HepG2 (cell line): Measurements from ENCODE around the gene CAPZA2. TPM values are rescaled to one million over a fixed set of nuclear protein-coding genes. Genes with fewer than 3 reads are reported as not detected.
A peak's percentile ranks its signal among the peaks of the same experiment; 100 is the strongest.

Experiments used
- ATAC-seq: fragments of 200-7000 bp; cut with Tn5 transposase; 3 replicates; pipeline ENCODE4 v1.9.1; 2020; ENCODE audit warnings: mild to moderate bottlenecking, moderate library complexity
- BruUV-seq: library from RNA; stranded (reverse); fragments of 400-500 nt; replicated peaks from 2 replicates; lab custom pipeline; 2021; lab: Mats Ljungman, UMichigan
- CTCF ChIA-PET: fragments of 300-600 bp; formaldehyde crosslinking; extraction: SDS; loops from one replicate; lab custom pipeline; 2021; ENCODE audit warnings: low total read pairs, inconsistent platforms, low intra/inter-chr PET ratio; lab: Yijun Ruan, JAX
- POLR2A ChIA-PET: fragments of 350-600 bp; sonication (Branson Sonifier 250); formaldehyde crosslinking; loops from one replicate; lab custom pipeline; 2020; ENCODE audit warnings: antibody characterized with exemption, inconsistent platforms; lab: Yijun Ruan, JAX
- DNase-seq: peaks from one replicate; pipeline ENCODE4 v3.0.0-alpha.2; 2015; ENCODE audit warnings: low spot score
- FAIRE-seq: peaks from 3 replicates; lab custom pipeline; 2011; peaks lifted over from hg19 to GRCh38; lab: Jason Lieb, UNC
- H2AFZ ChIP-seq: one replicate; pipeline ENCODE4 v1.6.1; 2011; ENCODE audit warnings: low read length, inconsistent platforms
- H3K27ac ChIP-seq: fragments of 300-600 bp; 3 replicates; pipeline ENCODE4 v1.8.0; 2011; ENCODE audit warnings: mixed run types, mild to moderate bottlenecking, mixed read lengths, low read length, inconsistent platforms; ENCODE audit not compliant: insufficient read depth; ENCODE audit errors: extremely low read length
- H3K27me3 ChIP-seq, 2 experiments: fragments of 200-600 bp in 1 of 2; 2 replicates in 1 of 2; 3 replicates in 1 of 2; pipeline versions ENCODE4 v1.6.0 to v1.8.0; 2011; ENCODE audit warnings: low read length in 2 of 2, mild to moderate bottlenecking in 2 of 2, moderate library complexity in 2 of 2, inconsistent platforms in 1 of 2; ENCODE audit not compliant: insufficient read depth in 2 of 2, control insufficient read depth in 1 of 2
- H3K36me3 ChIP-seq, 2 experiments: fragments of 200-600 bp in 1 of 2; replicated peaks in 1 of 2; 2 replicates in 1 of 2; 3 replicates in 1 of 2; pipeline versions ENCODE4 v1.5.1 to v1.8.0; 2011; ENCODE audit warnings: low read length in 2 of 2, inconsistent platforms in 1 of 2; ENCODE audit not compliant: insufficient read depth in 2 of 2, control insufficient read depth in 1 of 2
- H3K4me1 ChIP-seq: 2 replicates; pipeline ENCODE4 v1.5.1; 2012; ENCODE audit warnings: low read length, inconsistent platforms; ENCODE audit not compliant: insufficient read depth
- H3K4me2 ChIP-seq: 2 replicates; pipeline ENCODE4 v1.6.0; 2011; ENCODE audit warnings: low read depth, low read length, inconsistent platforms
- H3K4me3 ChIP-seq, 3 experiments: fragments of 200-600 bp in 1 of 3; sonication (generic), shearing (Covaris generic) in 1 of 3; replicated peaks in 1 of 3; 2 replicates each; pipeline ENCODE4 v1.5.1; 2011 to 2016; ENCODE audit warnings: low read length in 3 of 3, inconsistent platforms in 2 of 3, low read depth in 2 of 3, mild to moderate bottlenecking in 2 of 3, control low read depth in 1 of 3, mixed read lengths in 1 of 3; ENCODE audit not compliant: insufficient read depth in 1 of 3
- H3K79me2 ChIP-seq: one replicate; pipeline ENCODE4 v1.6.1; 2011; ENCODE audit warnings: low read length, inconsistent platforms; ENCODE audit not compliant: insufficient read depth
- H3K9ac ChIP-seq: 2 replicates; pipeline ENCODE4 v1.6.0; 2011; ENCODE audit warnings: mild to moderate bottlenecking, low read depth, low read length, inconsistent platforms; ENCODE audit not compliant: insufficient read depth
- H3K9me3 ChIP-seq: 2 replicates; pipeline ENCODE4 v1.5.1; 2012; ENCODE audit warnings: mild to moderate bottlenecking, low read length
- H4K20me1 ChIP-seq: 2 replicates; pipeline ENCODE4 v1.6.0; 2011; ENCODE audit warnings: inconsistent platforms, mild to moderate bottlenecking, low read length, moderate library complexity; ENCODE audit not compliant: insufficient read depth
- ELF4 ChIP-seq: sonication (generic); formaldehyde crosslinking; IDR thresholded peaks from 2 replicates; pipeline ENCODE4 v1.5.0; 2020; ENCODE audit warnings: missing genetic modification reagents, mild to moderate bottlenecking, moderate library complexity, borderline replicate concordance
- HBP1 ChIP-seq: IDR thresholded peaks from 2 replicates; pipeline ENCODE4 v1.6.1; 2016; ENCODE audit warnings: low read depth, control low read depth
- NR2C2 ChIP-seq: sonication (generic); formaldehyde crosslinking; IDR thresholded peaks from 2 replicates; pipeline ENCODE4 v1.4.0; 2020; ENCODE audit warnings: missing genetic modification reagents, mild to moderate bottlenecking, moderate library complexity, borderline replicate concordance
- PHF21A ChIP-seq: sonication (generic); formaldehyde crosslinking; IDR thresholded peaks from 2 replicates; pipeline ENCODE4 v1.5.0; 2020; ENCODE audit warnings: mild to moderate bottlenecking, missing genetic modification reagents
- POLR2A ChIP-seq, 2 experiments: IDR thresholded peaks; 2 replicates each; pipeline ENCODE4 v1.6.1; 2011; ENCODE audit warnings: low read depth in 2 of 2, low read length in 2 of 2, mild to moderate bottlenecking in 1 of 2, moderate library complexity in 1 of 2; ENCODE audit not compliant: insufficient read depth in 1 of 2
- RARA ChIP-seq: IDR thresholded peaks from 2 replicates; pipeline ENCODE4 v1.6.1; 2016; ENCODE audit warnings: missing genetic modification reagents, missing compliant biosample characterization
- REPIN1 ChIP-seq: sonication (generic); formaldehyde crosslinking; IDR thresholded peaks from 2 replicates; pipeline ENCODE4 v1.8.0; 2022; ENCODE audit warnings: missing genetic modification reagents, low read depth, mild to moderate bottlenecking, borderline replicate concordance
- RXRB ChIP-seq: IDR thresholded peaks from 2 replicates; pipeline ENCODE4 v1.6.1; 2016; ENCODE audit warnings: borderline replicate concordance, missing genetic modification reagents, missing compliant biosample characterization
- SOX13 ChIP-seq, 3 experiments: fragments of 450-650 bp in 1 of 3; sonication (generic) in 1 of 3; formaldehyde crosslinking in 1 of 3; IDR thresholded peaks in 2 of 3; conservative IDR thresholded peaks in 1 of 3; 2 replicates each; pipeline versions ENCODE4 v1.5.0 to v1.6.1; 2016 to 2020; ENCODE audit warnings: antibody characterized with exemption in 1 of 3, mild to moderate bottlenecking in 1 of 3, missing compliant biosample characterization in 1 of 3, missing genetic modification reagents in 1 of 3, moderate library complexity in 1 of 3
- SSRP1 ChIP-seq: IDR thresholded peaks from 2 replicates; pipeline ENCODE4 v1.6.1; 2016; ENCODE audit warnings: control low read depth
- ZFX ChIP-seq: sonication (generic); formaldehyde crosslinking; IDR thresholded peaks from 2 replicates; pipeline ENCODE4 v1.4.0; 2020; ENCODE audit warnings: mild to moderate bottlenecking, low read depth, missing genetic modification reagents, moderate library complexity
- ZNF569 ChIP-seq: sonication (generic); formaldehyde crosslinking; IDR thresholded peaks from 2 replicates; pipeline ENCODE4 v1.5.0; 2020; ENCODE audit warnings: mild to moderate bottlenecking, missing genetic modification reagents, moderate library complexity, borderline replicate concordance
- WGBS: methylation state at CpG from one replicate; pipeline ENCODE4 v1.1.6; 2017; ENCODE audit warnings: low lambda C conversion rate; 5-methylcytosine and 5-hydroxymethylcytosine counted together
- in situ Hi-C: cut with HindIII; loops from 2 replicates; pipeline ENCODE4 v1.10.0; 2017; ENCODE audit warnings: low pct_unique_long_range_greater_than_20kb; ENCODE audit not compliant: extremely low pct_ligation_motif_present
- intact Hi-C: fragments of 100-400 bp; cut with micrococcal nuclease; formaldehyde crosslinking; loops from one replicate; pipeline ENCODE4 v1.10.0; 2022; ENCODE audit not compliant: unreplicated experiment
- polyA plus RNA-seq, 8 experiments: library from polyadenylated mRNA; depleted of rRNA in 3 of 8; stranded (reverse) in 7 of 8; unstranded in 1 of 8; fragments of >200 nt; fragmentation: Illumina TruSeq in 4 of 8; extraction: Trizol in 4 of 8; gene quantifications; 2 replicates each; pipeline versions ENCODE4 v1.2.1 to v1.2.3, GENCODE V29; 2011 to 2016; ENCODE audit warnings: low read depth in 4 of 8, missing spikeins in 1 of 8, mixed read lengths in 1 of 8; ENCODE audit not compliant: insufficient read depth in 1 of 8
- total RNA-seq, 5 experiments: library from RNA; depleted of rRNA; stranded (reverse); fragments of >200 nt; fragmentation: Illumina TruSeq; extraction: Trizol; gene quantifications; 2 replicates each; pipeline ENCODE4 v1.2.3, GENCODE V29; 2016; ENCODE audit warnings: low read depth in 1 of 5
- TF ChIP-seq, protein P1 (sequence below): sonication (generic); formaldehyde crosslinking; IDR thresholded peaks from 2 replicates; pipeline ENCODE4 v1.4.0; 2020; ENCODE audit warnings: missing genetic modification reagents

Gene CAPZA2
- total and polyA plus RNA-seq, 2 of the 13 experiments (the other 11 are each of a cell fraction or from before 2014, with no cell fraction given) = 38.4 to 199 TPM

- Histone ChIP-seq H3K79me2 (peaks cover 36% of the 10 kb centered on the region), H2AFZ (peak overlapping the region; percentile 99), H3K9ac (peak overlapping the region; percentile 98), H3K4me2 (peak overlapping the region; percentile 100), H3K27ac (peak overlapping the region; percentile 98), H3K4me1 (peaks cover 39% of the 10 kb centered on the region), H4K20me1 (no peaks in the 10 kb centered on the region), H3K27me3 (no peaks in the 10 kb centered on the region; a peak in 1 of 5 replicates), H3K36me3 (no peaks in the 10 kb centered on the region), H3K9me3 (no peaks in the 10 kb centered on the region), H3K4me3 (peak overlapping the region; percentile 77 to 90 (median 88))
- under 1% methylated on average over 21 of the region's 25 CpGs for WGBS
- intact Hi-C loops = loop anchor here (2.0 kb wide), 1 partner anchor 22 kb away; no protein-coding TSS in a partner anchor
- BruUV-seq = TSS peak; percentile 78
- peak; percentile 14; the same call in 2 of the 3 replicates for ATAC-seq
- DNase-seq = peak; percentile 62
- POLR2A ChIA-PET = interaction anchor here (0.7 to 1.5 kb wide), 2 partner anchors 12 to 172 kb away, joined by 3 to 5 read pairs; no protein-coding TSS in a partner anchor
- no peak for FAIRE-seq
- CTCF ChIA-PET = no interaction called here
- in situ Hi-C loops = no loop called here
- no peak for TF ChIP-seq SSRP1 (CRISPR knock-in tag)
- no peak for TF ChIP-seq REPIN1 (CRISPR knock-in tag)
- TF ChIP-seq ELF4 = no peak
- TF ChIP-seq ZFX = peak; percentile 45; the same call in 1 of the 2 replicates
- no peak for TF ChIP-seq RXRB
- no peak for TF ChIP-seq HBP1
- TF ChIP-seq NR2C2 (CRISPR knock-in tag) = no peak
- TF ChIP-seq PHF21A = peak; percentile 61; the same call in 1 of the 2 replicates
- TF ChIP-seq, protein P1, sequence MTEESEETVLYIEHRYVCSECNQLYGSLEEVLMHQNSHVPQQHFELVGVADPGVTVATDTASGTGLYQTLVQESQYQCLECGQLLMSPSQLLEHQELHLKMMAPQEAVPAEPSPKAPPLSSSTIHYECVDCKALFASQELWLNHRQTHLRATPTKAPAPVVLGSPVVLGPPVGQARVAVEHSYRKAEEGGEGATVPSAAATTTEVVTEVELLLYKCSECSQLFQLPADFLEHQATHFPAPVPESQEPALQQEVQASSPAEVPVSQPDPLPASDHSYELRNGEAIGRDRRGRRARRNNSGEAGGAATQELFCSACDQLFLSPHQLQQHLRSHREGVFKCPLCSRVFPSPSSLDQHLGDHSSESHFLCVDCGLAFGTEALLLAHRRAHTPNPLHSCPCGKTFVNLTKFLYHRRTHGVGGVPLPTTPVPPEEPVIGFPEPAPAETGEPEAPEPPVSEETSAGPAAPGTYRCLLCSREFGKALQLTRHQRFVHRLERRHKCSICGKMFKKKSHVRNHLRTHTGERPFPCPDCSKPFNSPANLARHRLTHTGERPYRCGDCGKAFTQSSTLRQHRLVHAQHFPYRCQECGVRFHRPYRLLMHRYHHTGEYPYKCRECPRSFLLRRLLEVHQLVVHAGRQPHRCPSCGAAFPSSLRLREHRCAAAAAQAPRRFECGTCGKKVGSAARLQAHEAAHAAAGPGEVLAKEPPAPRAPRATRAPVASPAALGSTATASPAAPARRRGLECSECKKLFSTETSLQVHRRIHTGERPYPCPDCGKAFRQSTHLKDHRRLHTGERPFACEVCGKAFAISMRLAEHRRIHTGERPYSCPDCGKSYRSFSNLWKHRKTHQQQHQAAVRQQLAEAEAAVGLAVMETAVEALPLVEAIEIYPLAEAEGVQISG (CRISPR knock-in tag) = no peak
- no peak for TF ChIP-seq RARA (CRISPR knock-in tag)
- TF ChIP-seq SOX13 (IDR thresholded peaks at IDR 0.05) = no peak
- TF ChIP-seq SOX13 (CRISPR knock-in tag; conservative IDR thresholded peaks at IDR 0.05 in 1 of 2, IDR thresholded peaks at IDR 0.05 in 1 of 2) = peak in 1 of 2 experiments; percentile 32; a peak in 1 of 4 replicates
- peak in 1 of 2 experiments; percentile 41; a peak in 2 of 4 replicates for TF ChIP-seq POLR2A (IDR thresholded peaks at IDR 0.05; ENCODE audit: insufficient read depth in 1 of 2, low read depth in 2 of 2, low read length in 2 of 2)
- no peak for TF ChIP-seq ZNF569 (CRISPR knock-in tag)
Observed at GRCh38 chr7:116952635-116953371, 90.4 kb downstream of the CAPZA2 start.
